ENCODE data around the gene LAMC2.

Gene LAMC2

DNA sequence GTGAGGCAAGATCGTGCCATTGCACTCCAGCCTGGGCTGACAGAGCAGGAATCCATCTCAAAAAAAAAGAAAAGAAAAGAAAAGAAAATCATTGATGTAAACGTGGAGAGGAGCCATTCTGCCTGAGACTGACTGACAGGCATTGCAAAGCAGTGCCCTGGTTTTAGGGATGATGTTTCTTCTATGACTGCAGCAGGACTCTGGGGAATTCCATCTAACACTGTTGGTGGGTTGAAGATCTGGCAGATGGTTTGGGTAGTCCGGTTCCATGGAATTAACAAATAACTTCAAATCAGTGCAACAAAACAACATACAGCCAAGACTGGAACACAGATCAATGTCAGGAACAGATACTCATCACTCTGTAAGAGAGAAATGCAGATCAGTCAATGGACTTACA lies 17.8 kb upstream of the LAMC2 start:
- DNase-seq (ENCODE audit: low read depth, low spot score) = no peak

DNA sequence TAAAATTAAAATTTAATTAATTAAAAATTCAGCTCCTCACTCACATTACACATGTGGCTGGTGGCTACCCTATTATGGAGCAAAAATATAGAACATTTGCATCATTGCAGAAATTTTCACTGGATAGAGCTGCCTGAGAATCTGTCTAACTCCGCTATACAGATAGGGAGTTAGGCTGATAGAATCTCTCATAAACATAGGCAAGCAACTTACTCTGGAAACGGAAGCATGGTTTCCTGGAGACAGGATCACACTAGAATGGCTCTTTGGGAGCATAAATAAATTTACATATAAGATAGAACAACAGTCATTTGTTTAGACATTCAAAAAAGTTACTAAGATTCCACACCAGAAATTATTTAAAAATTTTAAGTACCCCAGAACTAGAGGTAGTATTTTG lies 12.2 kb upstream of the LAMC2 start:
- DNase-seq (ENCODE audit: low read depth, low spot score) = no peak

DNA sequence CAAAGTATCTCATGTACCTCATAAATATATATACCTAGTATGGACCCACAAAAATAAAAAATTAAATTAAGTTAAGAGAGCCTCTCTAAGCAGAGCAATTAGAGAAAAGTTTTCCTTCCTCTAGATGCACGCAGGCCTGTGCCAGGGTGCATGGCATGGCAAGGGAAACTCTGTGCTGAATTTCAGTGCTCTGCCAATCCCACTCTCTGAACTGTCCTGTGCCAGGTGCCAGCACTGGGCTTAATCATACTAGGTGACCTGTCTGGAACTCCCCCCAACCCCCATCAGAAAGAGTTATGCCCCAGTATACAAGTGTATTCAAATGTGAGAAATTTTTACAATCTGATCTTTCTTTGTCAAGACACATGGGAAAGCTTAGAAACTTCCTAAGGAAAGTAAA lies 10.4 kb upstream of the LAMC2 start:
- no peak for DNase-seq (ENCODE audit: low read depth, low spot score)

DNA sequence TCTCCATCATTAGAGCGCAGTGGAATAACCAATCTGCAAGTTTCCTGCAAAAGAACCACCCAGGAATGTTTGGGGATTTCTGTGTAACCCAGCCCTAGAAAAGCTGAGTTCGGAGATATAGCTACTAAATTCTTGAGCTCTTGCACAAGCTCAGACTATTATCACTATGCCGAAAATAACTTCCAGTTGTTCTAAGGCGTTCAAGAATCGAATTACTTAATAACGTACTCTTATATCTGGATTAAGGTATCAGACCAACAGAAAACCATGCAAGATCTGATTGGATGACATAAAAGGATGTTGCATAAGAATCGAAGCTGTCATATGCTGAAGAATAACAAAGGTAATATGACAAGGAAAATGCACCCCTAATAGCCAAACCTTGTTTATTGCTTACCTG lies 7.5 kb upstream of the LAMC2 start:
- DNase-seq (ENCODE audit: low read depth, low spot score) = no peak

DNA sequence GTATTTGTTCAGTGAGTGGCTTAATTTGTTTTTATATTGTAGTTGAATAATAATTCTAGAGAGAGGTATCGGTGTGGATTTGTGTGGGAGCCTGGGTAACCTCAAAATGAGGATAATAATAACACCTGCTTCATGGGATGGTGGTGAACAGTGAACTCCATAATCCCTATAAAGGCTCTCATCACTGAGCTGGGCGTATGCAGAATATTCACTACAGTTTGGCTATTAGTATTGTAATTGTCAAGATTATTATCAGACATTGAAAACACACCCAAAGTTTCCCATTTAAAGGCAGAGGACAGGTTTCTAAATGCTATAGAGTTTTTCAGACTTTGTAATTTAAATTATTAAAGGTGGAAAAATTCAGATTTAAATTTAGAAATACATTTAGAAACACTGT lies 7.0 kb upstream of the LAMC2 start:
- DNase-seq (ENCODE audit: low read depth, low spot score) = no peak

DNA sequence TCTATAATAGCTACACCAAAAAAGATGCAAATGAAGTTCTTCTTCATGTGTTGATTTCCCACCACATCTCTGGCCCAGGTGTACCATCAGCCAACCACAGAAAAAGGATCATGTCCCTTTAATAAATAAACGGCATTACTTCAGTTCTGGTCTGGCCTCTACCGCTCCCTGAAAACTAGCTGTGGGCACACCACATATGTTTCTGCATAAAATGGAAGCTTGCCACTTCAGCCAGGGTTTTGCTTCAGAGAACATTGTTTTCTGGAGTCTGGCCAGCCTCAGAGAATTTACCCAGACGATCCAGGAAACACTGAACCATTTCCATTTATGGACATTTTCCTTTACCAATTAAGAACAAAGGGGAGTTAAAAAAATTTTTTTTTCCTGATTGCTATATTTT lies 5.8 kb upstream of the LAMC2 start:
- DNase-seq (ENCODE audit: low read depth, low spot score) = no peak

DNA sequence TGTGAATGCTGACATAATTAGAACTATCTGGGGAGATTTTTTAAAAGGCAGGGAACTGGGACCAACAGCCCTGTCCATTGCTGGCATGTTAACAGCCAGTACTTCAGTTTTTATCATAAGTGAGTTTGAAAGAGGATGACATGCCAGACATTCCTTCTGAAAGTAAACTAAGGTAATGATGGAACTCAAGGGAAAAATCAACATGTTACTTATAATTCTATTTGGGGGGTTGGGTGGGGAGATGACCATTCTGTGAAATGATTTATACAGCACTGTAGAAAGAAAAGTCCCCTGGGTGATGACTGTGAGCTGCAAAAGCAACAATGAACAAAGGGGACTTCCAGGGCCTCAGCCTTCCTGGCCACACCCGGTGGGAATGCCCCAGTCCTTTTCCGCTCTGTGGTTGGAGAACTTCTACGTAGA lies 5.4 kb upstream of the LAMC2 start:
- DNase-seq (ENCODE audit: low read depth, low spot score) = peak; percentile 12

DNA sequence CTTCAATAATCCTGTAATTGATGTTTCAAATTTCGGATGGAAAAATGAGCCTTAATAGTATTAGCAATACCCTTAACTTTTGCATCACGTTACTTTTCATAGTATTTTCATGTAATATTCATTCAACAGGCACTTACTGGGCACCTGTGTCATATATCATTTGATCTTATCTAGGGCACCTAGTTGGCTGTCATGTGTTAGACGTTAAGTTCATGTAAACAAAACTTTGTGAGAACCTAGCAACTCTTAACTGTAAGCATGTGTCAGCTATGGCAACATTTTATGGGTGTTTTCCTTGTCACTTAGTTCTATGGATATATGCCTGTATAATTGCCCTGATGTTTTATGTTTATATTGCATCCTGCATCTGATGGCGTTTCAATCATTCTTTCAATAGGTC lies 777 bp downstream of the LAMC2 start:
- no peak for DNase-seq (ENCODE audit: low read depth, low spot score)

DNA sequence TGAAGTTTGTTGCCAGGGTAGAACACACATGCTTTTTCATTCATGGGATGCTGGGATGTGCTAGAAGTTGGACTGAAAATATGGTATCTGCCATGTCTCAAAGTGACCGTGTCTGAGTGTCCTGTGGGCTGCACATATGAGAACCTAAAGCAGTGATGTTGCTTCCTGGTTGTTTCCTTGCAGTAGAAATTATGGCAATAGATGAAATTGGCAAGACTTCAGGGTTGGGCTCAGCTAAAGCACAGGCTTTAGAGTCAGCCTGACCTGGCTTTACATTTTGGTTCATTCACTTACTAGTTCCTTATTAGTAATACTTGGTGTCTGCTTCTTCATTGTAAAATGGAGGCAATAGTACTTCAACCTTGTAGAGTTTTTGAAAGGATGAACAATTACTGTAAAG lies 2.2 kb downstream of the LAMC2 start:
- no peak for DNase-seq (ENCODE audit: low read depth, low spot score)

DNA sequence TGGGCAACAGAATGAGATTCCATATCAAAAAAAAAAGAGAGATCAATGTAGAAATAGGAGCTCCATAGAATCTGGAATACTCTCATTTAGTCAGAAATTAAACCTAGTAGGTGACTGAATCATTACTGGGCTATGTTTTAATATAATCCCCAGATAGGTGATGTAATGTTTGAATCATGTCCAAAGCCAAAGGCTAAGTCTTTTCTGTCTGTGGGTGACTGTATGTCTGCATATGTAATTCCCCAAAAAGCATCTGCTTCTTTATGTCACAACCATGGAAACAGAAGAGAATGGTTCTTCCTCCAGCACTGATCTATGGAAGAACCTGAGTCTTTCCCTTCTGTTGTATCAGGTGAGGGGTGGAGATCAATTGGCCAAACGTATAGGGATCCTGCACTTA lies 5.8 kb downstream of the LAMC2 start:
- DNase-seq (ENCODE audit: low read depth, low spot score) = no peak

DNA sequence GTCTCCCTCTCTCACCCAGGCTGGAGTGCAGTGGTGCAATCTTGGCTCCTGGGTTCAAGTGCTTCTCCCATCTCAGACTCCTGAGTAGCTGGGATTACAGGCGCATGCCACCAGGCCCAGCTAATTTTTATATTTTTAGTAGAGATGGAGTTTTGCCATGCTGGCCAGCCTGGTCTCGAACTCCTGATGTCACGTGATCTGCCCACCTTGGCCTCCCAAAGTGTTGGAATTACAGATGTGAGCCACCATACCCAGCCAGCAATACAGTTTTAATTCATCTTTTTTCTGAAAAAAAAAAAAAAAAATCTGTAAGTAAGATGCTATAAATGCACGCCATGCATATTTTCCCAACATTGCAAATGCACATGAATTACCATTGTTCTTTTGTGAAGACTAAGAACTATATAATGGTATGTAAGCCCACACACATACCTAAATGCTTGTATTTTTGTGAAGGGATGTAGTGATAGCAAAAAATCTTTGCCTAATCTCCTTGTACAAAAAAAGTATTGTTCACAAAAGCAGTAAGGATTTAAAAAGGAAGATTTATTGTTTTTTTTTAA lies 8.0 kb downstream of the LAMC2 start:
- DNase-seq (ENCODE audit: low read depth, low spot score) = no peak

DNA sequence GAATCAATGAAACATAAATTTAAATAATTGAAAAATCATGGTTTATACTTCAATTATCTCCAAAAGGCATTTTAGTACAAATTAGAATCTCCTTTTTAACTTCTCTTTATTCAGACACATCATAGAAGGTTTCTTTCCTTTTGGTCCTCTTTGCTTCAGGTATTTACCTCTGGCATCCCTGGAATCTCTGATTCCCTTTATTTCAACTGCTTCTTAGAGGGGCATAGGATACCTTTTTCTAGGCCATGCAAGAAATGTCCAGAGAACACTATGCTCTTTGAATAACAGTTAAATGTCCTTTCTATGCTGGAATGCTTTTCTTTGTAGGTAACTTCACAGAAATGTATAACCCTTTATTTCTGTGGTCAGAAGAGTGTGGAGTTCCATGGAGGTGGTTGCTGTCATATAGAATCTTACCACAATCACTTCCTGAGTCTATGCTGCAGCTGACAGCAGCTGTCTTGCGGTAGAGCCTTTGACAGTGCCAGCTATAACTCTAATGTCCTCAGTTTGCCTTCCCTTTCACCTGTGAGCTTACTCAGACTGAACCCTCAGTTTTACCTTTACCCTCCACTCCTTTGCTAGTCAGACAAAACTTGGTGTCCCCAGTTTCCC lies 8.6 kb downstream of the LAMC2 start:
- DNase-seq (ENCODE audit: low read depth, low spot score) = no peak

DNA sequence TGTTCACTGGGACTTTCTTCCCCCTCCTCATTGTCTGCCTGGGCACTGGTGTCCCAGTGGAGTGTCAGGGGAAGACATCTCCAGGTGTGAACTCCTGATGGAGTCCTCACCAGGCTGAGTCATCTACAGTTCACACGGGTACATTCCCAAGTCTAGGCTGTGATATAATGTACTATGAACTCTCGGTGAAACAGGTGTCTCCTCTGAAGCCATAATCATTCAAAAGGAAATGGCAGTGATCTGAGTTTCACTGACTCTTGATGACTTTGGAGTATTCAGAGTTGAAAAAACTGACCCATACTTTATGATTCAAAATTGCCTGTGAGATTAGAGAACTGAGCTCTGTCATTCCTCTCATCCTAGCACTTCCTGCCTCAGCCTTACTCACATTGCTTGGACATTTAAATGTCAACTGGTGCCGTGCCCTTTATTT lies 9.1 kb downstream of the LAMC2 start:
- no peak for DNase-seq (ENCODE audit: low read depth, low spot score)

DNA sequence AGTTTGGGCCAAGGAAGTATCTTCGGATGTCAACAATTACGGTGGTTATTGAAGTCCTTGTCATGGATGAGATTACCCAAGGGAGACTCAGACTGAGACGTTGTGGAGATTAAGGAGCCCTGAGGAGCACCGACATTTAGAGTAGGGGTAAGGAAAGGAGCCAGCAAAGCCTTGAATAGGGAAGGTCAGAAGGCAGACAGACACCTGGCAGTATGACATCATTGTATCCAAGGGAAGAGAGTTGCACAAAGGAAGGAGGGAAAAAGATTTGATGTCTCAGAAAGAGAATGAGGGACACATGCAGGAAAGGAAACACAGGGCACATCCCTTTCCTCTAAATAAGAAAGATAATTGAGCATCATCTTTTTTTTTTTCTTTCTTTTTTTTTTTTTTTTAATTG lies 11.7 kb downstream of the LAMC2 start:
- DNase-seq (ENCODE audit: low read depth, low spot score) = no peak

DNA sequence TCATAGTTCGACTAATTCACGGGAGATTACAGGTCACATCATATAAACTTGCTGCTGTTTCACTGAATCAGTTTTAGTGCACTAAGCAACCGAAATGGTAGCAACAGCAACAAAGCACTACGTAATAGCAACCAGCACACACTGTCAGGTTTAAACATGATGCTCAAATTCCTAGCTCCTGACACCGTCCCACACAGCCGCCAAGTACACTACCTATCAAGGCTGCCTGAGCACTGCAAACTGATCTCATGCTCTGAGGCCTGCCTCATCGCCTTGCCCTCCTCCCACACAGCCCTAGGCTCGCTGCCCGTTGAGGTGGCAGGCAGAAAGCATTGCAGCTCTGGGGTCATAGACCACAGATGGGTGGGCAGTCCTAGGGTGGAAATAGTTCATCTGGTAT lies 12.4 kb downstream of the LAMC2 start:
- DNase-seq (ENCODE audit: low read depth, low spot score) = no peak

DNA sequence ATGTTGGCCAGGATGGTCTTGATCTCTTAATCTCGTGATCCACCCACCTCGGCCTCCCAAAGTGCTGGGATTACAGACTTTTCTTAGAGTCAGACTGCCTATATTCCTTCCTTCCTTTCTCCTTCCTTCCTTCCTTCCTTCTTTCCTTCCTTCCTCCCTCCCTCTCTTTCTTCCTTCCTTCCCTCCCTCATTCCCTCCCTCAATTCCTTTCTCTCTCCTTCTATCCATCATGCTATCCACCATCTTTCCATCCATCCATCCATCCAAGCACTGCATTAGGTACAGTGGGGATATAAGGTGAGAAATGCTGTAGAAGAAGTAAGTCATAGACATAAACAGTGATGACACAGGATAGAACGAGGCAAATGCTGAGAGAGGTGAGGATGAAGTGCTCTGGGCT lies 13.2 kb downstream of the LAMC2 start:
- DNase-seq (ENCODE audit: low read depth, low spot score) = no peak

DNA sequence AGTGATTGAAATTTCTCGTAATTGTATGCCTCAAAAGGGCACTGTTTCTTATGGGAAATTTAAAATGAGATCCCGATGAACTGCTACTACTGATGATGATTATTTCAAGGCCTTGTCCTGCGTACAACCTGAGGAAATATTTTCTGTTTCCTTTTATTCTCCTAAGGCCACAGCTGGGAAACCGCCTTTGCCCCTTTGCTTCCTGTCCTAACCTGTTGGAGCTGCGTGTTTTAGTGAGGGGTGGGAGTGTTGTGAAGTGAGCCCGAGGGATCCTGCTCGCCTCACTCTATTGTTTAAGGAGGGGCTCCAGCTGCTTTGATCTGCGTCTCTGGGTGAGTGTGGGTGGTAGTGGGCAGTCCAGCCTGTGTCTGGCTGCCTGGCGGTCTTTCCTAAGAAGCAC lies 14.4 kb downstream of the LAMC2 start:
- DNase-seq (ENCODE audit: low read depth, low spot score) = no peak

DNA sequence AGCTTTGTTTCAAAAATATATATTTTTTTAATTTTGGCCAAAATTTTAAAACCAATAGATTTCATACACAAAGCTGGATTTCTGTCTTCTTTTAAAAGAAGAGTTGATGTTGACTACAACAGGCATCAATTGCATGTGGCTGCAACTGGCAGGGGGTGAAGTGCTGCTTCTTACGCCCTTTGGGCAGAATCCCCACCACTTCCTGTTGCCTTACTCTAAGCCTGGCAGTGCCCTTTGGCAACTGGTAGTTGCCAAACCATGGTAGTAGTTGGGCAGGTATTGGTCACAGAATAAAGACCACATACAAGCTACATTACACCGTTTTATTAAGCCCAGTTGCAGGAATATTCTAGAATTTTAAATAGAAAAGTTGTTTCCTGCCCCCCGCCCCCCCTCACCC lies 17.0 kb downstream of the LAMC2 start:
- no peak for DNase-seq (ENCODE audit: low read depth, low spot score)

DNA sequence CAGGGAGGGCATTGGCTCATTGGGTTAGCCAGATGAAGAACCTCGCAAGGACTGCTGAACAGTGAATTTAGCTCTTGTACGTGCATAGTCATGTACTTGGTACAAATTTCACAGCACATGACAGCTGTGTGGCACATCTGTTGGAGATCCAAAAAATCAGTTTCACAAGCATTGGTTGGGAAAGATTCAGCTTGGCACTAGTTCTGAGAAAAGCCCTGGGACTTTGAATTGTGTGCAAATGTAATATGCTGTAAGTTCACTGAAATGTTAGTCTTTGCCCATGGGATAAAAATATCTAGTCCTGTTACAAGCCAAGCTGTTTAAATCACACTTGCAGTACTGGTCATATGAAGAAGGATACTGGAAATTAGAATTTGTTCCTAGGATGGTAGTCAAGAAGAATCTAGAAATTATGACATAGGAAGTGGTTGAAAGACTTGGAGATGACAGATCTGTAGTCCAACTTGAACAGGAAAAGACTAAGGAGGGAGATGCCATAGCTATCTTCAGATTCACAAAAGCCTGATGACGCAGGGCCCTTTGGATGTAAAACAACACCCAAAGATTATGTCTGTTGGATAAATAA lies 19.2 kb downstream of the LAMC2 start:
- no peak for DNase-seq (ENCODE audit: low read depth, low spot score)

DNA sequence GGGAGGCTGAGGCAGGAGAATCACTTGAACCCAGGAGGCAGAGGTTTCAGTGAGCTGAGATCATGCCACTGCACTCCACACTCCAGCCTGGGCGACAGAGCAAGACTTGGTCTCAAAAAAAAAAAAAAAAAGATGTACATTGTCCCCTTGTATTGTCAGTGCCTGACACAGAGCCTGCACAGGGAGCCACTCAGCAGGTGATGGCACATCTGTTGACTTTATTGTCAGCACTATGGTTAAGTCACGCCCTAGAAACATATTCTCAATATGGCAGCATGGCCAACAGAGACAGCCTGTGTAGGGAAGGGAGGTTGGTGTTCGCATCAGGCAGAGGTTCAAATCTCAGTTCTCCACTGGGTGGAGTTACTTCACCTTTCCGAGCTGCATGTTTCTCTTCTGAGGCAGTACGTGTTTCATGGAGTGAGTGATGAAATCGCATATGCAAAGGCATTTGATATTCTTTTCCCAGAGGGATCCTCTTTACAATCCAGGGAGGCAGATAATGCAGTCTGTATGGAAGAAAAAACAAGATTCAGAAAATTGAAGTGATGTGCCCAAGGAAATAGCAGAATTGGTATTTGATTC lies 20.6 kb downstream of the LAMC2 start:
- DNase-seq (ENCODE audit: low read depth, low spot score) = no peak

DNA sequence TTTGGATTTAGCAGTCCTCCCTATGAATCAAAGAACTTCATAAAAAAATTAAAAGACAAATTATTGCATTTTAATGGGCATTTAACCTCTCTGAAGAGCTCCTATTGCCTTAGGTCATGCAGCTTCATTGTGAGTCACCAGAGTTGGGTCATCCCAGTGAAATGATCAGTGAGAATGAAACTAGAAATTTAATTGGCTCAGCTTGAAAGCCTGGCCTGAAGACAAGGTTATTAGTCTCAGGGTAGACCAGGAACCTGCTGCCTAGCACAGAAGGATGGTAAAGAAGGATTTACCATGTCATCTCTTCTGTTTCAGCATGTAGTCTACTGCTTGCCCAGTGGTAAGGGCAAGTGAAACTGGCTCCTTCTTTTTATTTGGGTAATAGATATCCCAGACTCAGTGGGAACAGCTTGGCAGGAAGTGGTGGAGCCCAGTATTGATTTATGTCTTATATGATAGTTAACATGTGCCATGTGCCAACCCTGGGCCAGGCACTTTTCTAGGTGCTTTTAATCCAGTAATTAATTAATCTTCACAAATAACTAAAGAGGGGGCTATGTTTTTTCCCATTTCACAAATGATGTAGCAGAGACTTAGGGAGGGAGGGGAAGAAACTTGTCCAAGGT lies 23.6 kb downstream of the LAMC2 start:
- DNase-seq (ENCODE audit: low read depth, low spot score) = no peak

DNA sequence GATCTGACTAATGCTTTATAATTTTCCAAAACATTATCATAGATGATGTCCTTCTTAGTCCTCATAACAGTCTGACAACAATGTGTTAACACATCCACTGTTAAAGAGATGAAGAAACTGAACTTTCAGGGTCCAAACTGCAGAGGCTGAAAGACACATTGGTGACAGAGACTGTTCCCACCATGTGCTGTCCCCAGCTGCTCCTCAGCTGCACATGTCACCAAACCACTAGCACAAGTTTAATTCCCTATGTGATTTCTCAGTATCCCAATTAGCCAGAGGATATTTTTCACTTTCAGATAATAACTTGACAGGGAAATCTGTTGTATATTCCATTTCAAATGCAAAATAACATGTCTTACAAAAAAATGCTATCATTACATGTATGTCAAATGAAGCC lies 24.6 kb downstream of the LAMC2 start:
- DNase-seq (ENCODE audit: low read depth, low spot score) = no peak

DNA sequence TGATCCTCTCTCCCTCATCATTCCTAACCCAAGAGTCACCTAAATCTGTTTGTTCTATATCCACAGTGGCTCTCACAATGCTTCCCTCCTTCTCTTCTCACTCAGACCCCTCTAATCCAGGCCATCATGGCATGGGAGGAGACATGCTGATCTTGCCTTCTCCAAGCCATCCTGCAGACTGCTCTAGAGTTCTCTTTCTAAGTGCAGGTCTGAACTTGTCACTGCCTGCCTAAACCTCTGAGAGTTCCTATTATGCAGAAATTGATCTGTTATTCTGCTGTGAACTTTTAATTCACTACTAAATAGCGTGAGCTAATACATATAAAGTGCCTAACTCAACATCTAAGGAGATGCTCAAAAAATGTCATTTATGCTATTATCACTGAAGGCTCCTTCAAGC lies 26.8 kb downstream of the LAMC2 start:
- DNase-seq (ENCODE audit: low read depth, low spot score) = no peak
